H1 (cell line): Measurements from ENCODE around the gene GARIN3. TPM values are rescaled to one million over a fixed set of nuclear protein-coding genes. Genes with fewer than 3 reads are reported as not detected.

Experiments
- TBP ChIP-seq: IDR thresholded peaks from 2 replicates; pipeline ENCODE4 v1.6.1; 2011; ENCODE audit warnings: low read depth, low read length, improper control_type of control experiment
- TEAD4 ChIP-seq: IDR thresholded peaks from 2 replicates; pipeline ENCODE4 v1.6.1; 2012; ENCODE audit warnings: low read depth, low read length, inconsistent platforms, mixed read lengths
- polyA plus RNA-seq, 7 experiments: library from polyadenylated mRNA; depleted of rRNA in 3 of 7; stranded (reverse) in 5 of 7; unstranded in 2 of 7; fragments of >200 nt in 5 of 7; fragments of 200-250 nt in 2 of 7; gene quantifications; 1 replicate in 5 of 7; 2 replicates in 1 of 7; 4 replicates in 1 of 7; pipeline versions ENCODE4 v1.2.1 to v1.2.3, GENCODE V29; 2011 to 2013; ENCODE audit warnings: missing spikeins in 2 of 7, mixed read lengths in 2 of 7
- total RNA-seq: library from RNA; stranded (reverse); fragmentation: NEBNext Ultra II Directional; extraction: Animal tissue kit (Norgen Biotek cat#: 25700); gene quantifications from 2 replicates; pipeline ENCODE4 v1.2.1, GENCODE V29; 2021

GARIN3 gene
- total and polyA plus RNA-seq, 2 of the 8 experiments (the other 6 are each of a cell fraction or from before 2014, with no cell fraction given), result not detected

- TF ChIP-seq TEAD4 (no peak), TBP (no peak)
Measured at GRCh38 chr5:157178966-157179365, 12.9 kb upstream of the GARIN3 start (continued).
